Omental fat pad (tissue), 4 donors: ENCODE data around the gene NAGS. TPM values are rescaled to one million over a fixed set of nuclear protein-coding genes. Genes with fewer than 3 reads are reported as not detected.
"Not testable (repeated sequence)": the region's sequence is repeated elsewhere in the genome, so short reads cannot be mapped to it uniquely, and the experiment has no call there.

Experiments used
- ATAC-seq: fragments of 150-250 bp; one replicate; pipeline ENCODE4 v1.9.1; 2016; ENCODE audit warnings: mild to moderate bottlenecking, moderate library complexity; ENCODE audit not compliant: low FRiP score
- DNase-seq: peaks from one replicate; pipeline ENCODE4 v3.0.0-alpha.2; 2019; ENCODE audit warnings: low spot score
- CTCF ChIP-seq, 3 donors: fragments of 450-650 bp; IDR thresholded peaks; one replicate each; pipeline ENCODE4 v1.5.1; 2016 to 2017; ENCODE audit warnings: antibody characterized with exemption in 3 of 3, mild to moderate bottlenecking in 3 of 3, moderate library complexity in 2 of 3
- total RNA-seq, 4 donors: library from RNA; depleted of rRNA; stranded (reverse); fragments of >200 nt; gene quantifications; one replicate each; pipeline ENCODE4 v1.1.0, GENCODE V29; 2016

The NAGS gene
- total RNA-seq, 4 donors from 2014 or later = 0.37 to 1.6 (median 0.77) TPM

GRCh38 chr17:44010966-44011647 lies 6.7 kb downstream of the NAGS start:
- ATAC-seq (no peak), DNase-seq (no peak)
- TF ChIP-seq CTCF (IDR thresholded peaks at IDR 0.05) = no peak

GRCh38 chr17:44011876-44012275 lies 7.5 kb downstream of the NAGS start:
- TF ChIP-seq CTCF (IDR thresholded peaks at IDR 0.05) = no peak
- ATAC-seq = no peak

GRCh38 chr17:44012391-44012790 lies 8.0 kb downstream of the NAGS start:
- DNase-seq (no peak), ATAC-seq (no peak)
- no peak for TF ChIP-seq CTCF (IDR thresholded peaks at IDR 0.05)

More at GRCh38 chr17:44011876-44012275, 7.5 kb downstream of the NAGS start:
- DNase-seq = no peak

GRCh38 chr17:44012874-44013273 lies 8.5 kb downstream of the NAGS start:
- DNase-seq (no peak), ATAC-seq (no peak)
- no peak for TF ChIP-seq CTCF (IDR thresholded peaks at IDR 0.05)

GRCh38 chr17:44014133-44014436 lies 9.7 kb downstream of the NAGS start:
- no peak for TF ChIP-seq CTCF (IDR thresholded peaks at IDR 0.05)
- DNase-seq = no peak
- ATAC-seq = no peak

- ATAC-seq (peak; percentile 92), DNase-seq (peak; percentile 67)
- no peak for TF ChIP-seq CTCF (IDR thresholded peaks at IDR 0.05)
These were observed 10.2 kb downstream of the NAGS start, which contains the start of gene TMEM101 for GRCh38 chr17:44014437-44015172. Gene TMEM101, minus strand, starts transcription at chr17:44014963. Its CDS starts 11 bp downstream, at chr17:44014952.

- DNase-seq, ATAC-seq: not testable (repeated sequence)
These were observed 16.8 kb downstream of the NAGS start for GRCh38 chr17:44021227-44021626.
